Spleen (tissue), 7 donors: ENCODE data around the gene ZPLD1.

ENCODE experiments used
- POLR2A ChIP-seq, 3 donors: fragments of 450-650 bp; IDR thresholded peaks; one replicate each; pipeline ENCODE4 v1.5.1; 2017; ENCODE audit warnings: antibody characterized with exemption in 3 of 3, mild to moderate bottlenecking in 1 of 3
- POLR2AphosphoS5 ChIP-seq, 3 donors: sonication (generic); formaldehyde crosslinking; IDR thresholded peaks; one replicate each; pipeline ENCODE4 v1.5.1; 2017; ENCODE audit warnings: antibody characterized with exemption in 3 of 3
- TF ChIP-seq, protein P1 (sequence below), 11 experiments: fragments of 200-600 bp in 7 of 11; fragments of 450-650 bp in 4 of 11; sonication (generic) in 4 of 11; IDR thresholded peaks in 8 of 11; conservative IDR thresholded peaks in 3 of 11; 1 replicate in 7 of 11; 2 replicates in 4 of 11; pipeline versions ENCODE4 v1.4.0 to v1.8.0; 2016 to 2021; ENCODE audit warnings: antibody characterized with exemption in 11 of 11, inconsistent platforms in 4 of 11, mild to moderate bottlenecking in 1 of 11
- donor health status: DM: no; HTN: no; CAD: no; lungs with moderate emphysema.
- donor health status: DM: no; HTN: no; CAD: no.
- donor health status: DM: no; HTN: no; CAD: no.

DNA sequence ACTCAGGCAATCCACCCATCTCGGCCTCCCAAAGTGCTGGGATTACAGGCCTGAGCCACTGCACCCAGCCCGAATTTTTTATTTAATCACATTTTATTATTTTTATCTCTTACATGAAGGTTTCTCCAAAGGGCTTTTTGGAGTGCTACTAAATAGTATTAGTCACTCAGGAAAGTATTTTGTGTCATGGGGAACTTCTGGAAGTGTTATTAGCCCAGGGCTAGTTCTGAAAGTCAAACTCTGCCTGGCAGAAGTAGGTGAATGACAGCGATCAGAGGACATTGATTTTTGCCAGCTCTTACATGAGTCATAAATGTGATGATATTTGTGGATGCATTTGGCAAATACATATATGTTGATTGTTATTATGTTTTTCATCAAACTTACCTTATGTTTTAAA is 48.7 kb downstream of the ZPLD1 start:
- TF ChIP-seq, protein P1, sequence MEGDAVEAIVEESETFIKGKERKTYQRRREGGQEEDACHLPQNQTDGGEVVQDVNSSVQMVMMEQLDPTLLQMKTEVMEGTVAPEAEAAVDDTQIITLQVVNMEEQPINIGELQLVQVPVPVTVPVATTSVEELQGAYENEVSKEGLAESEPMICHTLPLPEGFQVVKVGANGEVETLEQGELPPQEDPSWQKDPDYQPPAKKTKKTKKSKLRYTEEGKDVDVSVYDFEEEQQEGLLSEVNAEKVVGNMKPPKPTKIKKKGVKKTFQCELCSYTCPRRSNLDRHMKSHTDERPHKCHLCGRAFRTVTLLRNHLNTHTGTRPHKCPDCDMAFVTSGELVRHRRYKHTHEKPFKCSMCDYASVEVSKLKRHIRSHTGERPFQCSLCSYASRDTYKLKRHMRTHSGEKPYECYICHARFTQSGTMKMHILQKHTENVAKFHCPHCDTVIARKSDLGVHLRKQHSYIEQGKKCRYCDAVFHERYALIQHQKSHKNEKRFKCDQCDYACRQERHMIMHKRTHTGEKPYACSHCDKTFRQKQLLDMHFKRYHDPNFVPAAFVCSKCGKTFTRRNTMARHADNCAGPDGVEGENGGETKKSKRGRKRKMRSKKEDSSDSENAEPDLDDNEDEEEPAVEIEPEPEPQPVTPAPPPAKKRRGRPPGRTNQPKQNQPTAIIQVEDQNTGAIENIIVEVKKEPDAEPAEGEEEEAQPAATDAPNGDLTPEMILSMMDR (IDR thresholded peaks at IDR 0.05 in 8 of 11, conservative IDR thresholded peaks at IDR 0.05 in 3 of 11) = no peak
- TF ChIP-seq POLR2AphosphoS5 (IDR thresholded peaks at IDR 0.05) (no peak), POLR2A (IDR thresholded peaks at IDR 0.05) (no peak)
